GM18507 (cell line): ENCODE results near the gene SAP25.

Source experiments
- DNase-seq: peaks from one replicate; pipeline ENCODE4 v3.0.0; 2011; ENCODE audit warnings: low read depth; ENCODE audit not compliant: insufficient read length; ENCODE audit errors: extremely low spot score
- FAIRE-seq: peaks from 2 replicates; lab custom pipeline; 2011; peaks lifted over from hg19 to GRCh38; lab: Jason Lieb, UNC

SAP25 gene

DNA sequence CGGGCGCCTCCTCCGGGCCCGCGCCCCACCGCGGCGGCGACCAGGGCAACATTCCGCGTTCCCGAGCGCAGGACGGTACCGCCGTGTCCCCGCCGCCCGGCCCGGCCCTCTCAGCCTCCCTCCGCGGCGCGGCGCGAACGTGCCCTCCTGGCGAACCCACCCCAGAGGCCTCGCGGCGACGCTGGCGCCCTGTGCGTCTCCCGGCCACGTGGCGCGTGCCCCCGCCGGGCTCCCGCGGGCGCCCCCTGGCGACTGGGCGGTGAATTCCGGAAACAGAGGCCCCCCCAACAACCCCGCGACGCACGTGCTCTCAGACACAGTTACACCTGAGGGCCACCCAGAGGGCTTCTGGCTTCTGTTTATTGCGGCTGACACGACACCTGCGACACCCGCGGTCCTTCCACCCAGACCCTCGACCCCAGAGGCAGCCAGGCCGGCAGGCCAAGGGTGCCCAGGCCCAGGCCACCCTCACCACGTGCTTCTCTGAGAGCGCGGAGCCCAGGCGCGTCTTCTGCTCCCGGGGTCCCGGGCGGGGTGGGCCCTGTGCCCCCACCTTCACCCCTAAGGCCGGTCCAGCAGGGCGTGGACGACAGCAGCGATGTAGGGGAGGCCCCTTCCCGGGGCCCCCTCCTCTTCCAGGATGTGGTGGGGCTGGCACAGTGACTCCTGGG lies at the start of gene SAP25:
TSS of gene SAP25 (minus strand) at position 210 of the 671 bp plus-strand sequence. CDS start at position 52, 158 bp downstream.
- FAIRE-seq (no peak), DNase-seq (no peak)

DNA sequence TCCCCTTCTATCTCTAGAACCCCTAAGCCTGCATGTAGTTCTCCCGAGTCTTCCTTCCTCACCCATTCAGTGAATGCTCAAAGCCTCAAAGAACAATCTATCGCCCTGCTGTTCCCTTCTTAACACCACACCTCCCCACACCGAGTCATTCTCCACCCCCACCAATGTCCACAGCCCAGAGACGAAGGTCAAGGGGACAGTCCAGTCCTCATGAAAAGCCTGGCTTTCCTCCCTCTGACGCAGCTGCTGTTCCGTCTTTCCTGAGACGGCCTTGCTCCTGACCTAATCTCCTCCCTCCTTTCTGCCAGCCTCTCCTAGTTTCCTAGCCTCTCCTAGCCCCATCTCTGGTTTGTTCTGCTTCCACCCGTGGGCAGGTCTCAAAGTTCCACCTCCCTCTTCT lies 47.9 kb upstream of the SAP25 start:
- DNase-seq, result no peak
- FAIRE-seq, result no peak

DNA sequence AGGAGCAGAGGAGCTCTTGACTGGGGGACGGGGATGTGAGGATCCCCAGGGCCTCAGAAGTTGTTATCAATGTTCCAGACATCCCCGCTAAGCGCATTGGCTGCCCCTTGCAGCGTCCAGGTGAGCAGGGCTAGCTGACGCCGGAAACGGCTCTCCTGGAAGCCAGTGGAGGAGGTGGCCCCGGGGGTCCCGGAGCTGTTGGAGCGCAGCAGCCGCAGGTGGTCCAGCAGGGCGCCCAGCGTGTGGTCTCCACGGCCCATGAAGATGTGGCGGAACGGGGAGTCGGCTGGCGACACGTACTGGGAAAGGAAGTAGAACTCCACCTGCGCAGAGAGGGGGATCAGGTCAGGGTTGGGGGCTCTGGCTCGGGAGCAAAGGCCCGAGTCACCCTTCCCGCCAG lies 47.1 kb upstream of the SAP25 start:
- no peak for FAIRE-seq
- DNase-seq, result no peak

DNA sequence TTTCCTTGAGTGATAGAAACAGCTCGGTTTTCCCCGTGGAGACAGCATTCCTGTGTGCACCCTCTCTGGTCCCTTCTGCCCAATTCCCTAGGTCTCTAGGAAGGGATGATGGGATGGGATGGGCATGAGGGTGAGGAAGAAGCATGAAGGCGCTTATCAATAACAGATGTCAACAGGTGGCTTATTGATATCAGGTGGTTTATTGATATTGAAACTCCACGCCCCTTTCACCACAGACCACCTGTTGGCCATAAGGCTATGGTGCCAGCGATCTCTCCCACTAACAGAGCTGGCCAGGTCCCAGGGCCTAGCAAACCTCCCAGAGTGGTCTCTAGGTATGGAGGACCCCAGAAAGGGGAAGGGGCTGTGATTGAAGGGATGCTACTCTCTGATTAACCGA lies 46.5 kb upstream of the SAP25 start:
- DNase-seq (no peak), FAIRE-seq (no peak)

DNA sequence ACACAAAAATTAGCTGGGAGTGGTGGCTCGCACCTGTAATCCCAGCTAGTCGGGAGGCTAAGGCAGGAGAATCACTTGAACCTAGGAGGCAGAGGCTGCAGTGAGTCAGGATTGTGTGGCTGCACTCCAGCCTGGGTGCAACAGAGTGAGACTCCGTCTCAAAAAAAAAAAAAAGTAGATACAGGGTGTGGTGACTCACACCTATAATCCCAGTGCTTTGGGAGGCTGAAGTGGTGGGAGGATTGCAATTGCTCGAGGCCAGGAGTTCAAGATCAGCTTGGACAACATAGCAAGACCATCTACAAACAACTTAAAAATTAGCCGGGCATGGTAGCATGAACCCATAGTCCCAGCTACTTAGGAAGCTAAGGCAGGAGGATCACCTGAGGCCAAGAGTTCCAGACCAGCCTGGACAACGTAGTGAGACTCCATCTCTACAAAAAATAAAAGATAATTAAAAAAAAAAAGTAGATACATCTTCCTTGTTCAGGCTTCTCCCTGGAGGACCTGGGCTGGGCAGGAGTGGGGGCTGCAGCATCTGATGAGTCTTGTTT lies 40.7 kb upstream of the SAP25 start:
- FAIRE-seq, result no peak
- no peak for DNase-seq

DNA sequence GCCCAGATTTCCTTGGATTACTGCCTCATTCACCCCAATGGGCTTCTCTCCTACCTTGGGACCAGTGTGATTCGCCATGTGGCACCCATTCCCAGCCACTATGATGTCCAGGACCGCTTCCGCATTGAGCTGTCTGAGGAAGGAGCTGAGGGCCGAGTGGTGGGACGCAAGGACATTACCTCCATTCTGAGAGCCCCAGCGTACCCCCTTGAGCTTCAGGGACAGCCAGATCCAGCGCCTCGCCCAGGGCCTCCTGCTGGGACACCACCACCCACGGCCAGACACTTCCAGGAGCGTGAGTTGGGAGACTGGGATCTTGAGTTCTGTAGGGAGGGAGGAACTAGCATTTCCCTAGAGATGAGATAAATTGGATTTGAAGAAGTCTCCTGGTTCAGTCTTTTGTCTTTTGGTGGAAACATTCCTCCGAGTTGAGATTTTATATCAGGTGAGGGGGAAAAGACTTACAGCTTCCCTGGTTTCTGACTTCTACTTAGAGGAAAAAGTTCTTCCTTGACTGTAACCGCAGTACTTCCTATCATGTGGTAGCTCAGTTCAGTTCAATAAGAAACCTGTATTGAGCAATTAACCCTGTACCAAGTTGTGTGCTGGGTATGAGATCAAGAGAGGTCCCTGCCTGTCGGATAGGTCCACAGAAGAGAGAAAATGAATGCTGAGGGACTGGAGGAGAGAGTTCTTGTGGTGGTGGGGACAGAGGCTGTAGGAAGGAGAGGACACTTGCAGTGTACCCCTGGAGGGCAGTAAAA lies 39.9 kb upstream of the SAP25 start:
- FAIRE-seq (no peak), DNase-seq (no peak)

DNA sequence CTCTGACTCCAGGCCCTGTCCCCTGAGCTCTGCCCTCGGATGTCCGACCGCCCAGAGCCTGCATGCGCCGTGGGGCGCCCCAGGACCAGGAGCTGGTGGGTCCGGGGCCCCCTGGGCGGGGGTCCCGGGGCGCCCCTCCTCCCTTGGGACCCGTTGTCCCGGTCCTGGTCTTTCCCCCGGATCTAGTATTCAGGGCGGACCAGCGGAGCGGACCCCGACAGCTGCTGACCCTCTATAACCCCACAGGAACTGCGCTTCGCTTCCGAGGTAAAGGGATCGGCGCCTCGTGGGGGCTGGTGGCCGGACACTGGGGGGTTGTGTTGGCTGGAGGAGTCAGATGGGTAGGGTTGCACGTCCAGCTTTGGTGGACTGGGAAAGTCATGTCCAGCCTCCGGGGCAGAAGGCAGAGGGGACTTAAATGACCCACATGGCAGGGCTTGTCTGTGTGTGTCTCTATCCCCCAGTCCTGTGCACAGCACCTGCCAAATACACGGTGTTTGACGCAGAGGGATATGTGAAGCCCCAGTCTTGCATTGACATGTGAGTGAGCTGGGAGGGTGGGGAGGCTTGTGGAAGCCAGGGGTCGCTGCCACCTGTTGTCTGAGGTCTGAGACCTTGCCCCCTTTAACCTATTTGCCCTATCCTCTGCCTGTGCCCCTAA lies 39.2 kb upstream of the SAP25 start:
- DNase-seq (no peak), FAIRE-seq (no peak)

DNA sequence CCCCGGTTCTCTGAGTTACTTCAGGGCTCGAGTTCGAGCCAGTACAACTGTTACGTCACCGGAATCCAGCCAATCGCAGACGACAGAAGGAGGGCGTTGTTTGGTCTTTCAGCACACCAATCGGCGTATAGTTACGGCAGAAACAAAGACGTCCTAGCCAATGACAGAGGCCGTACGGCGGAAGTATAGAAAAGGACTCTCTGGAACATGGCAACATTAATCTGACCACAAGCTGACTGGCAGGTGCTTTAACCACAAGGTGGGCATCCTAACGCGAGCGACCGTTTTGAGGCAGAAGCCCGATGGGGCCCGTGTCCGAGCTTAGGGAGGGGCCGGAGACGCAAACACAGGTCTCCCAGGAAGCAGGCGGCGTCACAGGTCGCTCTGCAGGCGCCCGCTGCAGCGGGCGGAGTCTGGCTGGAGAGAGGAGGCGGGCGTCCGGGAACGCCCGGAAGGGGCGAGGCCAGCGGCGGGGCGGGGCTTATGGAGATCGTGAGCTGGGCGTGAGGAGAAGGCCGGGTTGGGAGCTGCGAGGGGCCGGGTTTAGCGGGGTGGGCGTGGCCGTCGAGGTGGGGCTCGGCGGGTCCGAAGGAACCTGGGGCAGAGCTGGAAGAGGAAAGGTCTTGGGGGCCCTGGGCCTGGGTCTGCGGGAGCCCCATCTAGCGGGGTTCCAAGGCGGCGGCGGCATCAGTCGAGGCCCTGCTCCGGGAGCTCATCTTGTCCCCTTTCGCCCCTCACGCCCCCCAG lies 38.5 kb upstream of the SAP25 start, which contains the start of gene MOSPD3:
TSS of gene MOSPD3 (plus strand) at position 558 of the 747 bp plus-strand sequence. CDS start 252 bp downstream, outside the sequence.
- FAIRE-seq, result peak; percentile 99

DNA sequence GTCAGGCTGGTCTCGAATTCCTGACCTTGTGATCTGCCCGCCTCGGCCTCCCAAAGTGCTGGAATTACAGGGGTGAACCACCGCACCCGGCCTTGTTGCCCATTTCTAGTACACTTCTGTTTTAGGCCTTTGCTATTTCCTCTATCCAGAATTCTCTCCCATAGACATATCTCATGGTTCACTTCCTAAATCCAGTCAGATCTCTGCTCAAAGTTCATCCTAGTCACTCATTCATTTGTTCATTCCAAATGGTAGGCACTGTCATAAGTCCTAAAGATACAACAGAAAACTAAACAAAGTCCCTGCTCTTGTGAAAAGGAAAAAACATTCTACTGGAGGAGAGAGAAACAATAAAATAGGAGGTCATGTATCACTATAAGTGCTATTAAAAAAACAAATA lies 36.3 kb upstream of the SAP25 start:
- no peak for FAIRE-seq
- no peak for DNase-seq

More for the DNA sequence above, 38.5 kb upstream of the SAP25 start, which contains the start of gene MOSPD3:
- DNase-seq, result peak; percentile 98

DNA sequence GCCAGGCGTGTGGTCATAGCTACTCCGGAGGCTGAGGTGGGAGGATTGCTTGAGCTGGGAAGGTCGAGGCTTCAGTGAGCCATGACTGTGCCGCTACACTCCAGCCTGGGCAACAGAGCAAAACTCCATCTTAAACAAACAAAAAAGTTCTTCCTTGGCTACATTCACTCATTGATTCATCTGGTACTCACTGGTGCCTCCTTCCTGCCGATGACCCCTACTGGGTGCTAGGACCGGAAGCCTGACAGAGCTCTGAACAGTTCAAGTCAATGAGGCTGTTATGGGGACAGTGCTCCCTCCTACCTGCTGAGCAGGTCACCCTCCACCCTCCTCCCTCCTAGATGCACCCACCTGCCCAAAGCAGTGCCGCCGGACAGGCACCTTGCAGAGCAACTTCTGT lies 33.4 kb upstream of the SAP25 start:
- DNase-seq, result no peak
- no peak for FAIRE-seq

DNA sequence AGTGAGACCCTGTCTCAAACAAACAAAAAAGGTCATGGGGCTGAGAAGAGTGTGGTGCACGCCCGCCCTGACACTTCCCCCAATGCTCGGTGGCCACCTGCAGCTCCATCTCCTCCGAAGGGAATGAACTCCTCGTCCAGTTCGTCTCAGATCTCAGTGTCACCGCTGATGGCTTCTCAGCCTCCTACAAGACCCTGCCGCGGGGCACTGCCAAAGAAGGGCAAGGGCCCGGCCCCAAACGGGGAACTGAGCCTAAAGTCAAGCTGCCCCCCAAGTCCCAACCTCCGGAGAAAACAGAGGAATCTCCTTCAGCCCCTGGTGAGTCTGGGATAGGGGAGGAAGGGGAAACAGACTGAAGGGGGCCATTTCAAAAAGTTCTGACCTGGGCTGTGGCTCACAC lies 32.6 kb upstream of the SAP25 start:
- no peak for DNase-seq
- FAIRE-seq, result no peak

DNA sequence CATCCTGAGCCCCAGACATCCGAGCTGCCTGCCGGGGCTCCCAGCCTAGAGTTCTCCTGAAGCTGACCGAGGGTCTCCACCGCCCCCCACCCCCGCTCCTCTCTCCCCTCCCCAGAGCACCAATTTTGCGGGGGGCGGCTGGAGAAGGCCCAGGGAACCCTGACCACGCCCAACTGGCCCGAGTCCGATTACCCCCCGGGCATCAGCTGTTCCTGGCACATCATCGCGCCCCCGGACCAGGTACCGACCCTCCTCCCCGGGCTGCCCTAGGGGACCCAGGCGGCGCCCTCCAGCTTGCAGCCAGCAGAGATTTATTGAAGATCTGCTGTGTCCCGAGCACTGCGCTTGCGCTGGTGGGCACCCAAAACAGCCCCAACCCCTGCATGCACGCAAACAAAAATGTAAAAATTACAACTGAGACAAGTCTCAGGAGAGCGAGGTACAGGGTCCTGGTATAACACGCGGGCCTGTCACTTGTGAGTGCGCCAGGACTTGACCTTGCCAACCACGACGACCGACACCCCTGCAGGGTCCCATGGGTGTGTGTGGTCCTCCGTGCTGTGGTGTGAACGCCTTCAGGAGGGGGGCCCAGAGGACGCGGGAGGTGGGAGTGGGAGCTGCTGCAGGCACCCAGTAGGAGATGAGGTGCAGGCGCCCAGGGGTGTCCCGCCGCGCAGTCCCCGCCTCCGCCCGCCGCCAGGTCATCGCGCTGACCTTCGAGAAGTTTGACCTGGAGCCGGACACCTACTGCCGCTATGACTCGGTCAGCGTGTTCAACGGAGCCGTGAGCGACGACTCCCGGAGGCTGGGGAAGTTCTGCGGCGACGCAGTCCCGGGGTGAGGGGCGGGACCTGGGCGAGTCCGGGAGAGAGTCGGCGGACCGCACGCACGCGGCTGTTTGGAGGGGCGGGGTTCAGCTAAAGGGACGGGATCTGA lies 31.5 kb upstream of the SAP25 start:
- FAIRE-seq (no peak), DNase-seq (no peak)

DNA sequence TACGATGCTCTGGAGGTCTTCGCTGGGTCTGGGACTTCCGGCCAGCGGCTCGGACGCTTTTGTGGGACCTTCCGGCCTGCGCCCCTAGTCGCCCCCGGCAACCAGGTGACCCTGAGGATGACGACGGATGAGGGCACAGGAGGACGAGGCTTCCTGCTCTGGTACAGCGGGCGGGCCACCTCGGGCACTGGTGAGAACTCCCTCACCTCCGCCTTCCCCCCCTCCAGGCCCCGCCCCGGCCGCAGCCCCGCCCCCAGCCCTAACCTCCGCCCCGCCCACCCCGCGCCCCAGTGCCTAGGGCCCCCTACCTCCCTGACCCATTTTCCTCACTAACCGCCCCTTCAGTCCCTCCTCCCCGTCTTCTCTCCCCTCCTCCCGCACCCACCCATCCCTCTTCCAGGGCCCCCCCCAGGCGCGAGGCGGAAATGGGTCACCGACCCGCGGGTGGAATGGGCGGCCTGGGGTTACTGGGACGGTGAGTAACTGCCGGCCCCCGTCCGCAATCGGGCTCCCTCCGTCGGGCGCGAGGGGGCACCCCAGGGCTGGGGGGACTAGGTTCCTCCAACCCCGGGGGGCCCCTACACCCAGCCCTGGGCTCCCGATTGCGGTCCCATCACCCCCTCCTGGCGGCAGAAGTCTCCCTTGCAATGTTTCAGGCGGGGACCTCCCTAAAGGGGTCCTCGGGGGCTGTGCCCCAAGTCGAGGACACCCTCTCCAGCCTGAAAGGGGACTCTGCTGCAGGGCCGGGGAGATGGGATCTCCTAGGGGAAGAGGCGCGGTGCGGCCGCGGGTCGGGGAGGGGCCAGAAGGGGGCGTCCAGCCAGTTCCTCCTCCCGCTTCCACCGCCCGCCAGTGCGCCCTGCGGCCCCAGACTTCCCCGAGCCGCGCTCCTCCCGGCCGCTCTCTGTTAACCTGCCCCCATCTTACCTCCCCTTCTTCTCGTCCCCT lies 30.6 kb upstream of the SAP25 start:
- DNase-seq (peak; percentile 78), FAIRE-seq (peak; percentile 26)

DNA sequence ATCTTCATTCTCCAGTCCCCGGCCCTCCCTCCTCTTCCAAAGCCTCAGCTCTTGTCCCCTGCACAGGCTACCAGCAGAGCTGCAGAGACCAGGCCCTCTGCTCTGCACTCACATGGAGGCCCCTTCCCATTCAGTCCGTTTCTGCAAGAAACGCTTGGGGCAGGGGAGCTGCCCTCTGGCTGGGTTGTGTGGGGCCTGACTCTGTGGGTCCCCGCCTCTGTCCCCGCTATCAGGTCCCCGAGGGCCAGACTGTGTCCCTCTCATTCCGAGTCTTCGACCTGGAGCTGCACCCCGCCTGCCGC lies 30.0 kb upstream of the SAP25 start:
- no peak for FAIRE-seq
- no peak for DNase-seq

DNA sequence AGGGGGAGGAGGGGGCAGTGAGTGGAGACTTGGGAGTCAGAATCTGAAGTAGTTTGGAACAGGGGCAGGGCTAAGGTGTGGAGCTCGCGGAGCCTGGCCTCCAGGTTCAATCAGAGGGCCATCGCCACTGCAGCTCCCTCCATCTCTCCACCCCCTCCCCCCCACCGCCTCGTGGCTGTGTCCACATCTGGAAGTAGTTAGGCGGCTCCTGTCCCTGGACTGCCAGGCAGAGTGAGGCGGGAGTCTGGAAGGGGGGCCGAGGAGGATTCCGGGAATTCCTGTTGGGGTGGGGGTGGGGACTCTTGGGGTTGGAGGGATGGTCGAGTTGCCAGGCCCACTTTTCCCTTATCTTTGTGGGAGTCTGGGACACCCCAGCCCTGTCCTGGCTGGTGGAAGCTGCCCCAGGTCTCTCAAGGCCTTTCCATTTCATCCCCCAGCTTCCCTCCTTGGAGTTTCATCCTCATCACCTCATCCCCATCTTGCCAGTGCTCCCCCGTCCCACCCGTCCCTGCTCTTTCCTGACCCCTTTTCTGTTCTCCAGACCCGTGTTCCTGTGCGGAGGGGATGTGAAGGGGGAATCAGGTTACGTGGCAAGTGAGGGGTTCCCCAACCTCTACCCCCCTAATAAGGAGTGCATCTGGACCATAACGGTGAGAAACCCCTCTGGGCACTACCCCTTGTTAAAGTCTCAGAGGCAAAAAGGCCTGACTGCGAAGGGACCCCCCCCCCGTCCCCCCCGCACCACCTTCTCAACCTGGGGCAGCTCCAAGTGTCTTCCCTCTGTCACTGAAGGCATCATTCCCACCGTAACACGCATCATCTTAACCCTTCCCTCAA lies 29.4 kb upstream of the SAP25 start:
- FAIRE-seq (no peak), DNase-seq (no peak)

DNA sequence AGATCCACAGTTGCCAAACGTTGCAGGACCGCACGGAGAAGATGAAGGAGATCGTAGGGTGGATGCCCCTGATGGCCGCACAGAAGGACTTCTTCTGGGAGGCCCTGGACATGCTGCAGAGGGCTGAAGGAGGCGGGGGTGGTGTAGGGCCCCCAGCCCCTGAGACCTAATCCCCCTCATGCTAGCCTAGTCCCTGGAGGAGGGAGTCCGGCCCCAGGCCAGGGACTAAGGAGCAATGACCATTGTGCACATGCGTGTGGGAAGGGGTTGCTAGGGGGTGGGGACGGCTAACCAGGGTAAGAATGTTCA lies 27.0 kb upstream of the SAP25 start:
- FAIRE-seq (no peak), DNase-seq (no peak)
